GM12878 (cell line): Measurements from ENCODE around the gene PAX2. TPM values are rescaled to one million over a fixed set of nuclear protein-coding genes. Genes with fewer than 3 reads are reported as not detected.

ENCODE experiments used
- ATAC-seq: fragments of 200-7000 bp; cut with Tn5 transposase; 3 replicates; pipeline ENCODE4 v1.9.1; 2020; ENCODE audit warnings: mild to moderate bottlenecking, moderate library complexity
- BruUV-seq: library from RNA; stranded (reverse); fragments of 400-500 nt; replicated peaks from 2 replicates; lab custom pipeline; 2021; lab: Mats Ljungman, UMichigan
- CTCF ChIA-PET: fragments of 300-600 bp; sonication (Branson Sonifier 250); formaldehyde crosslinking; extraction: SDS; loops from one replicate; lab custom pipeline; 2021; ENCODE audit warnings: inconsistent platforms; lab: Yijun Ruan, JAX
- POLR2A ChIA-PET: fragments of 350-600 bp; formaldehyde crosslinking; extraction: SDS; loops from one replicate; lab custom pipeline; 2021; ENCODE audit warnings: inconsistent platforms; lab: Charles Lee
- RAD21 ChIA-PET: fragments of 300-600 bp; sonication (Branson Sonifier 250); formaldehyde crosslinking; loops from one replicate; lab custom pipeline; 2023; ENCODE audit warnings: antibody characterized with exemption; ENCODE audit not compliant: unreplicated experiment; lab: Charles Lee
- SMC1A ChIA-PET: fragments of 300-600 bp; sonication (Branson Sonifier 250); formaldehyde crosslinking; loops from one replicate; lab custom pipeline; 2023; ENCODE audit not compliant: unreplicated experiment, uncharacterized antibody; lab: Charles Lee
- DNase-seq: peaks from one replicate; pipeline ENCODE4 v3.0.0-alpha.2; 2011; ENCODE audit warnings: low read depth, low spot score
- FAIRE-seq: peaks from 3 replicates; lab custom pipeline; 2011; peaks lifted over from hg19 to GRCh38; lab: Jason Lieb, UNC
- H2AFZ ChIP-seq: 2 replicates; pipeline ENCODE4 v1.6.0; 2011; ENCODE audit warnings: low read depth, low read length, control low read depth; ENCODE audit not compliant: control insufficient read depth
- H3K27ac ChIP-seq: 2 replicates; pipeline ENCODE4 v1.5.1; 2011; ENCODE audit warnings: control low read depth; ENCODE audit not compliant: control insufficient read depth, insufficient read depth
- H3K27me3 ChIP-seq, 2 experiments: replicated peaks in 1 of 2; 2 replicates each; pipeline versions ENCODE4 v1.6.0 to v1.6.1; 2011; ENCODE audit warnings: low read length in 1 of 2; ENCODE audit not compliant: control insufficient read depth in 2 of 2, insufficient read depth in 2 of 2
- H3K36me3 ChIP-seq, 2 experiments: 2 replicates each; pipeline ENCODE4 v1.5.1; 2011; ENCODE audit warnings: low read length in 1 of 2; ENCODE audit not compliant: control insufficient read depth in 2 of 2, insufficient read depth in 2 of 2
- H3K4me1 ChIP-seq: 2 replicates; pipeline ENCODE4 v1.6.1; 2011; ENCODE audit warnings: mild to moderate bottlenecking, low read length, moderate library complexity, mixed read lengths; ENCODE audit not compliant: control insufficient read depth, insufficient read depth
- H3K4me2 ChIP-seq: 2 replicates; pipeline ENCODE4 v1.6.0; 2011; ENCODE audit warnings: control low read depth; ENCODE audit not compliant: control insufficient read depth, insufficient read depth
- H3K4me3 ChIP-seq: fragments of 200-600 bp; sonication (generic); 2 replicates; pipeline ENCODE4 v1.5.1; 2016
- H3K79me2 ChIP-seq: 2 replicates; pipeline ENCODE4 v1.6.0; 2011; ENCODE audit warnings: low read length; ENCODE audit not compliant: control insufficient read depth, insufficient read depth
- H3K9ac ChIP-seq: 2 replicates; pipeline ENCODE4 v1.8.0; 2011; ENCODE audit warnings: low read length, control low read depth, mixed read lengths; ENCODE audit not compliant: control insufficient read depth, insufficient read depth
- H3K9me3 ChIP-seq: replicated peaks from 3 replicates; pipeline ENCODE4 v1.5.1; 2011; ENCODE audit warnings: mild to moderate bottlenecking, low read length; ENCODE audit not compliant: control insufficient read depth, insufficient read depth
- H4K20me1 ChIP-seq: 2 replicates; pipeline ENCODE4 v1.6.0; 2011; ENCODE audit not compliant: control insufficient read depth, insufficient read depth
- CBFB ChIP-seq: IDR thresholded peaks from 2 replicates; pipeline ENCODE4 v1.6.1; 2016; ENCODE audit warnings: antibody characterized with exemption, low read depth
- CTCF ChIP-seq, 3 experiments: IDR thresholded peaks in 2 of 3; conservative IDR thresholded peaks in 1 of 3; 2 replicates each; pipeline ENCODE4 v1.5.1; 2011; ENCODE audit warnings: low read depth in 3 of 3, low read length in 3 of 3, mild to moderate bottlenecking in 3 of 3, control low read depth in 2 of 3, moderate library complexity in 2 of 3, inconsistent platforms in 1 of 3, mixed read lengths in 1 of 3; ENCODE audit not compliant: control insufficient read depth in 2 of 3, insufficient read depth in 1 of 3; ENCODE audit errors: extremely low read depth in 1 of 3
- ESRRA ChIP-seq: IDR thresholded peaks from 2 replicates; pipeline ENCODE4 v1.6.1; 2012; ENCODE audit warnings: mild to moderate bottlenecking, low read length, improper control_type of control experiment
- EZH2 ChIP-seq: IDR thresholded peaks from 2 replicates; pipeline ENCODE4 v1.6.1; 2012; ENCODE audit warnings: low read depth, mild to moderate bottlenecking, control low read depth, inconsistent platforms, low read length, borderline replicate concordance; ENCODE audit not compliant: control insufficient read depth
- MYC ChIP-seq: IDR thresholded peaks from 2 replicates; pipeline ENCODE4 v1.6.1; 2011; ENCODE audit warnings: mild to moderate bottlenecking, low read length, moderate library complexity, inconsistent platforms; ENCODE audit not compliant: insufficient read depth, insufficient replicate concordance, insufficient read length, severe bottlenecking
- NRF1 ChIP-seq: conservative IDR thresholded peaks from 2 replicates; pipeline ENCODE4 v1.6.1; 2011; ENCODE audit warnings: mild to moderate bottlenecking, low read depth, low read length, improper control_type of control experiment
- PML ChIP-seq: IDR thresholded peaks from 2 replicates; pipeline ENCODE4 v1.6.1; 2012; ENCODE audit warnings: low read length, inconsistent platforms
- RFX5 ChIP-seq: IDR thresholded peaks from 2 replicates; pipeline ENCODE4 v1.6.1; 2011; ENCODE audit warnings: low read depth, low read length, improper control_type of control experiment
- WRNIP1 ChIP-seq: IDR thresholded peaks from 2 replicates; pipeline ENCODE4 v1.6.1; 2011; ENCODE audit warnings: low read depth, low read length, improper control_type of control experiment, borderline replicate concordance
- WGBS: methylation state at CpG from one replicate; pipeline ENCODE4 v1.1.6; 2016; ENCODE audit warnings: low lambda C conversion rate; ENCODE audit not compliant: insufficient replicate concordance, insufficient coverage; ENCODE audit errors: missing lambda C conversion rate; 5-methylcytosine and 5-hydroxymethylcytosine counted together
- in situ Hi-C: fragments of 300-500 bp; cut with MboI; formaldehyde crosslinking; loops from 9 replicates; pipeline ENCODE4 v1.14.3; 2018; ENCODE audit warnings: mixed read lengths
- intact Hi-C: fragments of 100-400 bp; cut with micrococcal nuclease; formaldehyde crosslinking; loops from one replicate; pipeline ENCODE4 v1.14.2; 2022; ENCODE audit not compliant: unreplicated experiment
- polyA plus RNA-seq, 11 experiments: library from polyadenylated mRNA; depleted of rRNA in 4 of 11; unstranded in 6 of 11; stranded (reverse) in 5 of 11; fragments of >200 nt; fragmentation: Nextera tagmentation in 4 of 11; fragmentation: Illumina TruSeq in 1 of 11; extraction: Ambion mirVana in 4 of 11; extraction: Trizol in 1 of 11; gene quantifications; 1 replicate in 1 of 11; 2 replicates in 10 of 11; pipeline versions ENCODE4 v1.2.1 to v1.2.3, GENCODE V29; 2011 to 2016; ENCODE audit warnings: inconsistent platforms in 2 of 11, missing spikeins in 2 of 11, low read depth in 1 of 11
- total RNA-seq, 4 experiments: library from RNA; depleted of rRNA in 3 of 4; stranded (reverse); fragments of >200 nt in 3 of 4; fragmentation: Illumina TruSeq in 1 of 4; extraction: Trizol in 1 of 4; gene quantifications; 2 replicates each; pipeline versions ENCODE4 v1.2.1 to v1.2.3, GENCODE V29; 2013 to 2021

PAX2 gene
- total and polyA plus RNA-seq, 10 of the 15 experiments (the other 5 are each of a cell fraction or from before 2014, with no cell fraction given) = not detected

- ATAC-seq (no peak), DNase-seq (no peak), FAIRE-seq (no peak)
- Histone ChIP-seq H3K79me2 (no peaks in the 10 kb centered on the region), H2AFZ (no peak overlapping the region), H3K36me3 (no peaks in the 10 kb centered on the region), H3K4me2 (no peak overlapping the region), H3K27me3 (peaks cover 35 to 40% of the 10 kb centered on the region in 2 experiments), H3K4me3 (no peak overlapping the region), H3K27ac (no peak overlapping the region), H3K9ac (no peak overlapping the region), H4K20me1 (peaks cover 2% of the 10 kb centered on the region; the same call in 1 of the 2 replicates), H3K9me3 (no peaks in the 10 kb centered on the region), H3K4me1 (no peaks in the 10 kb centered on the region)
- TF ChIP-seq EZH2 = 0 out of 2 replicates have a peak, but pooled peaks have one; percentile 37
- no peak for TF ChIP-seq PML
- POLR2A ChIA-PET = no interaction called here
- CTCF ChIA-PET = no interaction called here
- RAD21 ChIA-PET = no interaction called here
- WGBS = 10% methylated on average over 8 of the region's 8 CpGs
- in situ Hi-C loops (no loop called here), intact Hi-C loops (loop anchor here (10.0 kb wide), 1 partner anchor 126 kb away; no protein-coding TSS in a partner anchor)
- SMC1A ChIA-PET = no interaction called here
- BruUV-seq = no TSS peak
These were observed 3.6 kb downstream of the PAX2 start for GRCh38 chr10:100749059-100749308.

- no peaks in the 10 kb centered on the region for H3K79me2 ChIP-seq
- no peak for FAIRE-seq
- H3K9me3 ChIP-seq = no peaks in the 10 kb centered on the region
- 0 out of 2 replicates have a peak, but pooled peaks have one; percentile 0 for TF ChIP-seq EZH2
- no peak for TF ChIP-seq WRNIP1
- TF ChIP-seq NRF1 = no peak
- TF ChIP-seq CTCF (IDR thresholded peaks at IDR 0.05 in 2 of 3, conservative IDR thresholded peaks at IDR 0.05 in 1 of 3; ENCODE audit: control insufficient read depth in 2 of 3, extremely low read depth in 1 of 3, insufficient read depth in 1 of 3, low read depth in 3 of 3, low read length in 3 of 3) = no peak
- no peak for TF ChIP-seq RFX5
- no peak for TF ChIP-seq ESRRA
- TF ChIP-seq CBFB = no peak
- no peak for TF ChIP-seq MYC
- ATAC-seq = no peak
- H3K27ac ChIP-seq = no peak overlapping the region
- POLR2A ChIA-PET = no interaction called here
- no peak for DNase-seq
- no peak overlapping the region for H3K4me3 ChIP-seq
- WGBS = 22% methylated on average over 50 of the region's 50 CpGs
- no peaks in the 10 kb centered on the region for H3K4me1 ChIP-seq
- H3K9ac ChIP-seq = no peak overlapping the region
- RAD21 ChIA-PET = no interaction called here
- no TSS peak for BruUV-seq
- CTCF ChIA-PET = no interaction called here
- H3K27me3 ChIP-seq = peaks cover 32 to 41% of the 10 kb centered on the region in 2 experiments
- H3K36me3 ChIP-seq = no peaks in the 10 kb centered on the region
- in situ Hi-C loops (no loop called here), intact Hi-C loops (loop anchor here (10.0 kb wide), 1 partner anchor 125 kb away; no protein-coding TSS in a partner anchor)
- H2AFZ ChIP-seq = no peak overlapping the region
- SMC1A ChIA-PET = no interaction called here
- no peak overlapping the region for H3K4me2 ChIP-seq
- peaks cover 2% of the 10 kb centered on the region; the same call in 1 of the 2 replicates for H4K20me1 ChIP-seq
These were observed 4.2 kb downstream of the PAX2 start for GRCh38 chr10:100749309-100750217.
